Activated CD4-positive, alpha-beta T cell treated with anti-CD3 and anti-CD28 coated beads, Interleukin-10, Interleukin-2, amounts not matched to agents 100 ng/mL and 50 ng/mL, durations not matched to agents 16 hours and 8 hours (primary cell): ENCODE data around the gene DGKB.

ENCODE experiments used
- DNase-seq: peaks from one replicate; pipeline ENCODE4 v3.0.0-alpha.2; 2020

The DGKB gene

GRCh38 chr7:14260011-14260410, 642.5 kb downstream of the DGKB start:
- DNase-seq = no peak

GRCh38 chr7:14258861-14259260, 643.7 kb downstream of the DGKB start:
- DNase-seq = no peak

DNA sequence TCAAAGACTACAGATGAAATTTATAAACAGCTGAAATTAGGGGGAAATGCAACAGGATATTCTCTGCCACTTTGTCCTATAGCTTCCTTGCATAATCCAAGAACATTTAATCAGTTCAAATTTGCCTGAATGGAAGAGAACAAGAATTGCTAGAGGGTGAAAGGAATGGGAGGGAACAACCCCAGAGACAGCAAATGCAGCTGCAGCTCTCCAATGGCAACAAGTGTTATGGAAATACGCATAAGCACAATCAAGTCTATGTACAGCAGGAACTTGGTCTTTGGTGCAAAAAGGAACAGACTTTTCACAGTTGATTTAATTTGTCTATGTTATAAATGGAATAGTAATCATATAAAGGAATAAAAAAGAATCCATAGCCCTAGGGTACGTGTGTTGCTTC, 644.1 kb downstream of the DGKB start:
- DNase-seq = no peak

- no peak for DNase-seq
Observed at GRCh38 chr7:14252458-14252857, 650.1 kb downstream of the DGKB start.

DNA sequence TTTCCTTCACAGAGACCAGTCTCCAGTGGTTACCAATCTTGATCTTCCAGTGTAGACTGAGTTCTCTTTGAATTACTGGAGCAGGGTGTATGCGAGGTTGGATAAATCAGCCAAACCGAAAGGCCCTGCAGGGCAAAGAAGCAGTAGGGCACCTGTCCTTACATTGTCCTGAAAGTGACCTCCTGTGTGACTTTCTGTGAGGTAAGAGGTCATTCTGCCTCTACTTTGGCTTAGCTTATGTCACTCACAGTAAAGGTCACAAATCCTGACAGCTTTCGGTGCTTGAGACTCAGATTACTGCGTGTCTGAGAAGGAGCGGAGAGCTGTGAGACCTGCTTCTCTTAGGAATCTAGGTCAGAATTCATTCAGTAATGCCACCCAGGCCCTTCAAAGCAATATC, 660.4 kb downstream of the DGKB start:
- DNase-seq = no peak

DNA sequence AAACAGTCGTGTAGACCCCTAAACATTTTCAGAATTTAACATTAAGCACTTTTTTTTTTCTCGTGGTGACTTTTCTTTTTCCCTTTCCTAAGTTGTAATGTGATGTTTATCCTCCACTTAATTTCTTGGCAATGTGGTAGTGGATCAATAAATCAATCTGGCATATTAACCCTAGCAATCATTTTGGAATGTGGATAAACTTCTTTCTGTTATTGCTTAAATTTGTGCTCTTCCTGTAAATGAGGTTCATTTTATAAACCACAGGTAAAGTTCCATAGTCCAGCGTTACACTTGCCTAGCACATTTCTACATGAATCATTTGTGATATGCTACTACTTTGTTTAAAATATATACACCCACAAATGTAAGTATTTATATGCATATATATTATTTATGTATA, 665.7 kb downstream of the DGKB start:
- DNase-seq = no peak

- no peak for DNase-seq
Observed at GRCh38 chr7:14235056-14235455, 667.5 kb downstream of the DGKB start.

DNA sequence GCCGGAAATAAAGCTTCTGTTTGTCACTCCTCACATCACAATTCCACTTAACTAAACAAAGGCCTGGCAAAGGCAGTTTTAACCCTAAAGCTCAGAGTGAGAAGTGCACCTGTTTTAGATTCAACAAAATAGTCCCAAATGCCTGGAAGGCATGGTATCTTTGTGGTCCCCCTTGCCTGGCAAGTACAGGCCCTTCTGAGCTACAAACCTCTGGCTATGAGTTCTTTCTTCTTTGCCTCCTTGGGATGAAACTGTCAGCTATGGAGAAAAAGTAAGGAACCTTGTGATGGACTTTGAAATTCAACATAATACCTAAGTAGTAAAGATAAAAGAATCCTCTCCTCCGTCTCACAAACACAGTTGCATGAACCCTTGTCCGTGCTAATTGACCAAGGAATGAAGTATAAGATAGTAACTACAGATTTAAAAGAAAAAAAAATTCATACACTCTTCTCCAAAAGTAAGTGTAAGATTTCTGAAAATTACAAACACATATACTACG, 668.6 kb downstream of the DGKB start:
- DNase-seq = no peak

DNA sequence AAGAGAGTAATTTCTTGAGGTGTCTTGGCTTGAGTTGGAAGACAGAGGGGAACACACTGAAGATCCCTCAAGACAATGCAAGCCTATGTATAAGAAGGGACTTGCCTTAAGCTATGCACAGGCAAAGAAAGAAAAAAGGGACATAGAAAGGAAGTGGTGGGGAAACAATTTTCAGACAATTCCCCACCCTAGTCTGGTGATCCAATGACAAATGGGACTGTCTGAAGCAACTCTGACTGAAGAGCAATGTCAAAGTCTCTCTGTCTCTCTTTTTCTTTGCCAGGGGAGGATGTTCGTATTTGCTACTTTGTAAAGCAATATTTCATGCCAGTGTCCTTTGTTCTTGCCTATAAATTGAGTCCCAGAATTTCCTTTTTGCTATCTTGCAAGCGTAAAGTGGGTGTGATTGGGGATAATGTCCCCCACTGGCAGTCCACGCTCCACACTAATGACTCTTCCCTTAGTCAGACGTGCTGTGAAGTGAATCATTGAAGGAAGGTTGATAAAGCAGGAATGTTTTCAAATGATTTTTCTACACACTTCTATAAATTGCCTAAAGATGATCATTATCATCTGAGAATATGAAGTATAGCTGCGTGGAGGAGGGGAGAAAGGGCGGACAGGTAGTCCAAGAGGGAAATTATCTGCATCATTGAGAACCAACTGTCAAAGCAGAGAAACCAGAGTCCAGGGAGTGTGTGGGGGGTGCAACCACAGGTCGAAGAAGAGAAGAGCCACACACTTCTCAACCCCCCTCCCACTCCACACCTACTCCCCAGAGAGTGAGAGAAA, 669.3 kb downstream of the DGKB start:
- DNase-seq = no peak

DNA sequence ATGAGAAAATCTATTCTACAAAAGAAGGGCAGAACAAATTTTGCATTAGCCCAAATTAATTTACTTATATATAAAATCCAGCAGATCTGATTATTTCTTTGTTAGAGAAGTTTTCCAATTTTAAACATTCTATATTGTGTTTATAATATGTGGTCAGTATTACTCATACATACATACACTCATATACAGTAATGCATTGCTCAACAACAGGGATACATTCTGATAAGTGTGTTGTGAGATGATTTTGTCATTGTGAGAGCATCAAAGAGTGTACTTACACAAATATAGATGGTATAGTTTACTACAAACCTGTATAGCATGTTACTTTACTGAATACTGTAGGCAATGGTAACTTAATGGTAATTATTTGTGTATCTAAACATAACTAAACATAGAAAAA, 673.5 kb downstream of the DGKB start:
- DNase-seq = no peak

GRCh38 chr7:14228341-14228740, 674.2 kb downstream of the DGKB start:
- DNase-seq = no peak

DNA sequence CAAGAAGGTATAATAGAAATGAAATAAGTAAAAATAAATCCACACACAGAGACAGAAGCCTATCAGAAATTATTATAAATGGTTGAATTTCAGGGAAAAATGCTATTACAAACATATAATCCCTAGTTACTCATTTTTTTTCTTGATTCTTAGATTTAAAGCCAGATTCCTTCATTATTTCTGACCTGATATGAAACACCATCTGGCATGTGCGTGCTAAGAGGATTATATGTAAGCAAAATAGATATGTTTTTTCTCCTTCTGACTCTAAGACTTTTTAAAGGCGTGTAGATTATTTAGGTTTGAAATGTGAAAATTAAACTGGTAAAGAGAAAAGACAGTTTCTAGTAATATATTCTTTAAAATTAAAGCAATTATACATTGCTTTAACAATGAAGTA, 676.4 kb downstream of the DGKB start:
- DNase-seq = no peak

GRCh38 chr7:14219125-14219524, 683.4 kb downstream of the DGKB start:
- no peak for DNase-seq

- no peak for DNase-seq
Observed at GRCh38 chr7:14218338-14218737, 684.2 kb downstream of the DGKB start.

- no peak for DNase-seq
Observed at GRCh38 chr7:14209896-14210484, 692.6 kb downstream of the DGKB start.

GRCh38 chr7:14207711-14208110, 694.8 kb downstream of the DGKB start:
- DNase-seq = no peak

DNA sequence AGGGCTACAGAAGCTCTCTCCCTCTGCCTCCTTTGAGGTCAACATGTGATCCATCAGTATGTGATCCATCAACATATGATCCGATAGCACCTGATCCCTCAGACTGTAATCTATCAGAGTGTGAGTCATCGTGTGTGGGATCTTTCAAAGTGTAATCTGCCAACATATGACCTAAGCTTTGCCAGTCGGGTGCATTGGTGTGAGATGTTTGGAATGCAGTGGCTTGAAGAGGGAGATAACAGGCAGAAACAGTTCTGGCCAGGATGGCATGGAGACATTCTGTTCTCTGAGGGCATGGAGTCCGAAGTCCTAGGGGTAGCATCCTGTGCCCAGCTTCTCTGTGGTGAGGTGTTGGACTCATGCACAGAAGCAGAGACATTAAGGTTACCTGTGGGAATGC, 695.4 kb downstream of the DGKB start:
- no peak for DNase-seq

- DNase-seq = no peak
Observed at GRCh38 chr7:14206121-14206520, 696.4 kb downstream of the DGKB start.

GRCh38 chr7:14201353-14201752, 701.2 kb downstream of the DGKB start:
- DNase-seq = no peak

DNA sequence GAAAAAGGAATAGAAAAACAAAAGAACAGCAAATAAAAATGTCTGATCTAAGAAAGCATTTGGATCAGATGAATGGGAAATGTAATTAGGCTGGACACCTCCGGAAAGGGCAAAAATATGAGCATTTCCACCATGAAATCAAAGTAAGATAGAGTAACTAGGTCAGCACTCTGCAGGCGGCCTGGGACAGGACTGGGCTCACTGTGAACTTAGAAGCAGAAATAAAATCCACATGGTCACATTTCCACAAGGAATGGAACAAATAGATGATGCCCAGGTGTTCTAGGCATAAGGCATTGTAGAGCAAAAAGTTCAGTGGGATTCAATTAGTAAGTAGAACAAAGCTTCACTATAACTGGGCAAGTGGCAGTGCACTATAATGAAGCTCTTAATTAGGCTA, 703.2 kb downstream of the DGKB start:
- DNase-seq = no peak

GRCh38 chr7:14197280-14197679, 705.3 kb downstream of the DGKB start:
- no peak for DNase-seq

- no peak for DNase-seq
Observed at GRCh38 chr7:14196555-14196954, 706.0 kb downstream of the DGKB start.

- DNase-seq = no peak
Observed at GRCh38 chr7:14195871-14196270, 706.7 kb downstream of the DGKB start.

DNA sequence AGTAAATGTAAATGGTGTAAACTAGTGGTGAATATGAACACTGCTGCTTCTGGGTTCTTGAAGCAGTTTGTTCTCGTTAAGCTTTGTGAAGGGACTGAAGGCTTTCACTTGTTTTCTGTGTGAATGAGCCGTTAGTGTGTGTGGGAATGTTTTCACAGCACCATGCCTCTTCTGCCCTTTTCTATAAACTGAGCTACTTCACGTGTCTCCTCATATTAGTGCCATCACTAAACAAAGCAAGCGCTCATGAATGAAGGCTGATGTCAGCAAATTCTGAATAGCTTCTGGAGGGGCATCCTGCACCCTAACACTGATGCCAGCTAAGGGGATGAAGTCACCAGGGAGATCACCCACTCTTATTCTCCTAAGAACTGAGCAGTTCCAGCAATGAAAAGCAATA, 707.5 kb downstream of the DGKB start:
- no peak for DNase-seq

DNA sequence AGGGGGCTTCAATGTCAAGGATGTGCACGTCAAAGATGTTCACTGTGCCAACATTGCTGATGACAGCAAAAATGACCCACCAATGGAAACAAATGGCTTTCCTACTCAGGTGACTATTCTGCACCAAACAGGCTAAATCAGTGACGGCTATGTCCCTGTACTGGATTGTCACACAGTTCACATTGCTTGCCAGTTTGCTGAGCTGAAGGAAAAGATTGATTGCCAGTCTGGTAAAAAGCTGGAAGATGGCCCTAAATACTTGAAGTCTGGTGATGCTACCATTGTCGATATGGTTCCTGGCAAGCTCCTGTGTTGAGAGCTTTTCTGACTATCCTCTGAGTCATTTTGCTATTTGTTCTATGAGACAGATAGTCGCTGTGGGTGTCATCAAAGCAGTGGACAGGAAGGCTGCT, 710.9 kb downstream of the DGKB start:
- no peak for DNase-seq
